HG02973 (cell line): ENCODE results near the gene CCDC9B.

Experiments used
- ATAC-seq: cut with Tn5 transposase; IDR thresholded peaks from one replicate; pipeline ENCODE4 v1.9.1; 2021; ENCODE audit warnings: moderate library complexity; ENCODE audit not compliant: unreplicated experiment

Gene CCDC9B

GRCh38 chr15:40365624-40366456 is 25.1 kb upstream of the CCDC9B start:
- no peak for ATAC-seq

GRCh38 chr15:40365016-40365415 is 24.3 kb upstream of the CCDC9B start:
- no peak for ATAC-seq

GRCh38 chr15:40364251-40364650 is 23.5 kb upstream of the CCDC9B start:
- no peak for ATAC-seq

GRCh38 chr15:40363611-40364010 is 22.9 kb upstream of the CCDC9B start:
- no peak for ATAC-seq

- no peak for ATAC-seq
Measured at GRCh38 chr15:40361640-40362039, 20.9 kb upstream of the CCDC9B start.

- ATAC-seq, result no peak
Measured at GRCh38 chr15:40360015-40360414, 19.3 kb upstream of the CCDC9B start.

- no peak for ATAC-seq
Measured at GRCh38 chr15:40358471-40359353, 18.0 kb upstream of the CCDC9B start.

GRCh38 chr15:40357723-40358470 is 17.2 kb upstream of the CCDC9B start, which contains the start of gene DISP2:
Gene DISP2 (plus strand): TSS chr15:40358219. CDS start chr15:40358322, 103 bp downstream.
- peak; percentile 68 for ATAC-seq

- ATAC-seq, result no peak
Measured at GRCh38 chr15:40357246-40357645, 16.5 kb upstream of the CCDC9B start.

- no peak for ATAC-seq
Measured at GRCh38 chr15:40355976-40356585, 15.3 kb upstream of the CCDC9B start.

- no peak for ATAC-seq
Measured at GRCh38 chr15:40354408-40355171, 13.9 kb upstream of the CCDC9B start.

GRCh38 chr15:40353697-40354096 is 13.0 kb upstream of the CCDC9B start:
- ATAC-seq, result no peak

GRCh38 chr15:40352281-40352901 is 11.7 kb upstream of the CCDC9B start:
- ATAC-seq, result no peak

GRCh38 chr15:40349163-40349562 is 8.4 kb upstream of the CCDC9B start:
- no peak for ATAC-seq

GRCh38 chr15:40348474-40348870 is 7.7 kb upstream of the CCDC9B start:
- no peak for ATAC-seq

- ATAC-seq, result no peak
Measured at GRCh38 chr15:40347559-40348473, 7.1 kb upstream of the CCDC9B start.

- no peak for ATAC-seq
Measured at GRCh38 chr15:40346579-40347558, 6.1 kb upstream of the CCDC9B start.
